ENCODE data around the gene CACNG6. TPM values are rescaled to one million over a fixed set of nuclear protein-coding genes. Genes with fewer than 3 reads are reported as not detected.
A peak's percentile ranks its signal among the peaks of the same experiment; 100 is the strongest.

CACNG6 gene
- total RNA-seq, 1 experiment from 2014 or later = not detected

GRCh38 chr19:54023191-54023590 lies 31.8 kb downstream of the CACNG6 start:
- no peaks in the 10 kb centered on the region for H3K9me2 ChIP-seq (replicated peaks; ENCODE audit: low read length)
- no peaks in the 10 kb centered on the region for H4K20me1 ChIP-seq (ENCODE audit: low read length)
- H3K9ac ChIP-seq (ENCODE audit: low read length) = no peak overlapping the region
- H3K27ac ChIP-seq (ENCODE audit: low read length) = peak overlapping the region; percentile 80; the same call in 1 of the 2 replicates
- no peaks in the 10 kb centered on the region for H3K27me3 ChIP-seq (ENCODE audit: low read length)
- TF ChIP-seq EZH2phosphoT487 (IDR thresholded peaks at IDR 0.05; ENCODE audit: borderline replicate concordance, low read length) (no peak), CTCF (conservative IDR thresholded peaks at IDR 0.05; ENCODE audit: low read depth, low read length) (no peak), EZH2 (IDR thresholded peaks at IDR 0.05; ENCODE audit: low read length, unreplicated experiment) (no peak)
- DNase-seq = no peak
- peaks cover 42% of the 10 kb centered on the region for H3K4me1 ChIP-seq (ENCODE audit: insufficient read depth, low read length)
- ChIA-PET CTCF (interaction anchor here (0.6 to 1.2 kb wide), 5 partner anchors 30 to 202 kb away, joined by 3 to 7 read pairs (median 4); no protein-coding TSS in a partner anchor), POLR2A (ENCODE audit: unreplicated experiment) (no interaction called here)
- H3K36me3 ChIP-seq (ENCODE audit: low read depth, low read length) = no peaks in the 10 kb centered on the region
- no peak overlapping the region for H2AFZ ChIP-seq (ENCODE audit: low read length)
- intact Hi-C loops (cut with micrococcal nuclease) = loop anchor here (5.0 kb wide), 1 partner anchor 116 kb away; the partner anchor contains the start of gene CACNG7
- H3K4me2 ChIP-seq (ENCODE audit: low read length) = no peak overlapping the region
- H3K79me2 ChIP-seq (ENCODE audit: low read length) = no peaks in the 10 kb centered on the region
- H3K4me3 ChIP-seq (ENCODE audit: low read length) = no peak overlapping the region
- H3F3A ChIP-seq (ENCODE audit: low read length, unreplicated experiment) = no peaks in the 10 kb centered on the region
- ATAC-seq = no peak
- H3K9me3 ChIP-seq (ENCODE audit: low read length) = no peaks in the 10 kb centered on the region
- BruUV-seq (replicated peaks) = no TSS peak

DNA sequence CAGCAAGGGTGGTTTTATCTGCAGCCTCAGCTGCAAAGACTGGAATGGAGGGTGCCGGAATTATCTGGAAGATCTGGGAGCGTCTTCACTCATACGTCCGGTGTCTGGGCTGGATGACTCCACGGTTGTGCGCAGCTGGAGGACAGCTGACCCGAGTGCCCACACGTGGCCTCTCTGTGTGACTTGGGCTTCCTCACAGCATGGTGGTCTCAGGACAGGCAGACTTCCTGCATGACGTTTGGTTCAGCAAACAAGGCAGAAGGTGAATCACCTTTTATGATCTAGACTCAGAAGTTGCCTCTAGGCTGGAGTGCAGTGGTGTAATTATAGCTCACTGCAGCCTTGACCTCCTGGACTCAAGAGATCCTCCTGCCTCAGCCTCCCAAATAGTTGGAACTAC lies 33.2 kb downstream of the CACNG6 start:
- H3K4me2 ChIP-seq (ENCODE audit: low read length) = 0 out of 2 replicates have a peak overlapping the region, but pooled peaks have one; percentile 16
- no peaks in the 10 kb centered on the region for H3K36me3 ChIP-seq (ENCODE audit: low read depth, low read length)
- intact Hi-C loops (cut with micrococcal nuclease) = loop anchor here (1.0 to 5.0 kb wide), 4 partner anchors 43 to 182 kb away; partner anchors contain the start of gene CACNG7
- H3K4me3 ChIP-seq (ENCODE audit: low read length) = no peak overlapping the region
- no peaks in the 10 kb centered on the region for H3K9me3 ChIP-seq (ENCODE audit: low read length)
- ChIA-PET CTCF (interaction anchor here (0.5 to 1.7 kb wide), 4 partner anchors 16 to 184 kb away, joined by 4 to 16 read pairs (median 5); no protein-coding TSS in a partner anchor), POLR2A (ENCODE audit: unreplicated experiment) (interaction anchor here (0.6 to 1.0 kb wide), 2 partner anchors 44 to 77 kb away, joined by 3 to 4 read pairs; no protein-coding TSS in a partner anchor)
- ATAC-seq (peak; percentile 37), DNase-seq (peak; percentile 90)
- H3K27me3 ChIP-seq (ENCODE audit: low read length) = no peaks in the 10 kb centered on the region
- no TSS peak for BruUV-seq (replicated peaks)
- no peaks in the 10 kb centered on the region for H3F3A ChIP-seq (ENCODE audit: low read length, unreplicated experiment)
- H4K20me1 ChIP-seq (ENCODE audit: low read length) = no peaks in the 10 kb centered on the region
- H3K4me1 ChIP-seq (ENCODE audit: insufficient read depth, low read length) = peaks cover 33% of the 10 kb centered on the region
- no peak overlapping the region for H2AFZ ChIP-seq (ENCODE audit: low read length)
- no peaks in the 10 kb centered on the region for H3K9me2 ChIP-seq (replicated peaks; ENCODE audit: low read length)
- peak overlapping the region; percentile 80 for H3K27ac ChIP-seq (ENCODE audit: low read length)
- TF ChIP-seq CTCF (conservative IDR thresholded peaks at IDR 0.05; ENCODE audit: low read depth, low read length) (no peak), EZH2 (IDR thresholded peaks at IDR 0.05; ENCODE audit: low read length, unreplicated experiment) (no peak), EZH2phosphoT487 (IDR thresholded peaks at IDR 0.05; ENCODE audit: borderline replicate concordance, low read length) (no peak)
- no peaks in the 10 kb centered on the region for H3K79me2 ChIP-seq (ENCODE audit: low read length)
- H3K9ac ChIP-seq (ENCODE audit: low read length) = peak overlapping the region; percentile 50

DNA sequence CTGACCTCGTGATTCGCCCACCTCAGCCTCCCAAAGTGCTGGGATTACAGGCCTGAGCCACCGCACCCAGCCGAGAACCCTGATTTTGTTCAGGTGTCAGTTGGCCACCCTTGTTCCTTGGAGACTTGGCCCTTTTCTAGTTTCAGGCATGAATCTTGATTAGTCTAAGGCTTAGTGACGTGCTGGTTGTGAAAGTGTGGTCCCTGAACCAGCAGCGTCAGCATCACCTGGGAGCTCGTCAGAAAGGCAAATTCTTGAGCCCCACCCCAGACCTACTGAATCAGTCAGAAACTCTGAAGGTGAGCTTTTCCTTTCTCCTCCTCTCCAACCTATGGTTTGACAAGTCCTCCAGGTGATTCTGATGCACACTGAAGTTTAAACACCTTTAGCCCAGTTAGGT lies 35.2 kb downstream of the CACNG6 start:
- no peak overlapping the region for H3K27ac ChIP-seq (ENCODE audit: low read length)
- H3F3A ChIP-seq (ENCODE audit: low read length, unreplicated experiment) = no peaks in the 10 kb centered on the region
- BruUV-seq (replicated peaks) = no TSS peak
- ATAC-seq (no peak), DNase-seq (no peak)
- CTCF ChIA-PET = no interaction called here
- no peaks in the 10 kb centered on the region for H3K9me3 ChIP-seq (ENCODE audit: low read length)
- H2AFZ ChIP-seq (ENCODE audit: low read length) = no peak overlapping the region
- intact Hi-C loops (cut with micrococcal nuclease) = no loop called here
- no peaks in the 10 kb centered on the region for H3K79me2 ChIP-seq (ENCODE audit: low read length)
- POLR2A ChIA-PET (ENCODE audit: unreplicated experiment) = no interaction called here
- peaks cover 40% of the 10 kb centered on the region for H3K4me1 ChIP-seq (ENCODE audit: insufficient read depth, low read length)
- H3K4me2 ChIP-seq (ENCODE audit: low read length) = no peak overlapping the region
- H3K4me3 ChIP-seq (ENCODE audit: low read length) = no peak overlapping the region
- TF ChIP-seq CTCF (conservative IDR thresholded peaks at IDR 0.05; ENCODE audit: low read depth, low read length) (no peak), EZH2phosphoT487 (IDR thresholded peaks at IDR 0.05; ENCODE audit: borderline replicate concordance, low read length) (no peak), EZH2 (IDR thresholded peaks at IDR 0.05; ENCODE audit: low read length, unreplicated experiment) (no peak)
- no peak overlapping the region for H3K9ac ChIP-seq (ENCODE audit: low read length)
- H4K20me1 ChIP-seq (ENCODE audit: low read length) = no peaks in the 10 kb centered on the region
- H3K27me3 ChIP-seq (ENCODE audit: low read length) = no peaks in the 10 kb centered on the region
- no peaks in the 10 kb centered on the region for H3K36me3 ChIP-seq (ENCODE audit: low read depth, low read length)
- no peaks in the 10 kb centered on the region for H3K9me2 ChIP-seq (replicated peaks; ENCODE audit: low read length)
